ENCODE results near the gene CD276. TPM values are rescaled to one million over a fixed set of nuclear protein-coding genes. Genes with fewer than 3 reads are reported as not detected.

The CD276 gene
- polyA plus RNA-seq, 1 donor from 2014 or later: 70.4 TPM

DNA sequence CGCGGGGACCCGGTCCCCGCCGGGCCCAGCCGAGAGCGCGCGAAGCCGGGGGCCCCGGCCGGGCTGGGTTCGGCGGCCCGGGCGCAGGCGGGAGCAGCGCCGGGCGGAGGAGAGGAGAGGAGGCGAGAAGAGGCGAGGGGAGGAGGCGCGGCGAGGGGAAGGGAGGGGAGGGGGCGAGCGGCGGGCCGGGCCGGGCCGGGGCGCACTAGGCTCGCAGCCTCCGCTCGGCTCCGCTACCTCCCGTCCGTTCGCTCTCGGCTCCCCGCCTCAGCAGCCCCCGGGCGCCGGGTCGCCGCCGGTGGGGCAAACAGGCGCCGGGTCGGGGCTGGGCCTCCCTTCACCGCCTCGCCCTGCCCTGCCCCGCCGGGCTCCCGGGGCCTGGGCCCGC is 68.6 kb downstream of the CD276 start:
- no peak overlapping the region for H3K4me2 ChIP-seq (ENCODE audit: low read length)
- TF ChIP-seq SMC3 (conservative IDR thresholded peaks at IDR 0.05; ENCODE audit: poor library complexity): no peak
- no peak for TF ChIP-seq CTCF (IDR thresholded peaks at IDR 0.05; ENCODE audit: poor library complexity, severe bottlenecking)
- TF ChIP-seq RAD21 (conservative IDR thresholded peaks at IDR 0.05): no peak
- no peak for TF ChIP-seq MXI1 (conservative IDR thresholded peaks at IDR 0.05; ENCODE audit: poor library complexity, severe bottlenecking)
- no peak for TF ChIP-seq POLR2AphosphoS5 (IDR thresholded peaks at IDR 0.05)
- TF ChIP-seq EZH2 (IDR thresholded peaks at IDR 0.05; ENCODE audit: borderline replicate concordance, insufficient read depth, low read length, poor library complexity, severe bottlenecking): no peak
- TF ChIP-seq TAF1 (IDR thresholded peaks at IDR 0.05; ENCODE audit: low read depth): no peak
- no peak for TF ChIP-seq EP300 (conservative IDR thresholded peaks at IDR 0.05; ENCODE audit: poor library complexity, severe bottlenecking)
- TF ChIP-seq, protein P1, sequence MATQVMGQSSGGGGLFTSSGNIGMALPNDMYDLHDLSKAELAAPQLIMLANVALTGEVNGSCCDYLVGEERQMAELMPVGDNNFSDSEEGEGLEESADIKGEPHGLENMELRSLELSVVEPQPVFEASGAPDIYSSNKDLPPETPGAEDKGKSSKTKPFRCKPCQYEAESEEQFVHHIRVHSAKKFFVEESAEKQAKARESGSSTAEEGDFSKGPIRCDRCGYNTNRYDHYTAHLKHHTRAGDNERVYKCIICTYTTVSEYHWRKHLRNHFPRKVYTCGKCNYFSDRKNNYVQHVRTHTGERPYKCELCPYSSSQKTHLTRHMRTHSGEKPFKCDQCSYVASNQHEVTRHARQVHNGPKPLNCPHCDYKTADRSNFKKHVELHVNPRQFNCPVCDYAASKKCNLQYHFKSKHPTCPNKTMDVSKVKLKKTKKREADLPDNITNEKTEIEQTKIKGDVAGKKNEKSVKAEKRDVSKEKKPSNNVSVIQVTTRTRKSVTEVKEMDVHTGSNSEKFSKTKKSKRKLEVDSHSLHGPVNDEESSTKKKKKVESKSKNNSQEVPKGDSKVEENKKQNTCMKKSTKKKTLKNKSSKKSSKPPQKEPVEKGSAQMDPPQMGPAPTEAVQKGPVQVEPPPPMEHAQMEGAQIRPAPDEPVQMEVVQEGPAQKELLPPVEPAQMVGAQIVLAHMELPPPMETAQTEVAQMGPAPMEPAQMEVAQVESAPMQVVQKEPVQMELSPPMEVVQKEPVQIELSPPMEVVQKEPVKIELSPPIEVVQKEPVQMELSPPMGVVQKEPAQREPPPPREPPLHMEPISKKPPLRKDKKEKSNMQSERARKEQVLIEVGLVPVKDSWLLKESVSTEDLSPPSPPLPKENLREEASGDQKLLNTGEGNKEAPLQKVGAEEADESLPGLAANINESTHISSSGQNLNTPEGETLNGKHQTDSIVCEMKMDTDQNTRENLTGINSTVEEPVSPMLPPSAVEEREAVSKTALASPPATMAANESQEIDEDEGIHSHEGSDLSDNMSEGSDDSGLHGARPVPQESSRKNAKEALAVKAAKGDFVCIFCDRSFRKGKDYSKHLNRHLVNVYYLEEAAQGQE (IDR thresholded peaks at IDR 0.05; ENCODE audit: borderline replicate concordance): no peak
- H4K20me1 ChIP-seq (ENCODE audit: insufficient read depth): no peaks in the 10 kb centered on the region
- no peaks in the 10 kb centered on the region for H3K79me2 ChIP-seq (replicated peaks; ENCODE audit: insufficient read depth, low read length)
- peak overlapping the region; percentile 89 for H3K4me3 ChIP-seq (ENCODE audit: low read length)
- H3K27ac ChIP-seq (ENCODE audit: low read length): no peak overlapping the region
- peak overlapping the region; percentile 73 for H3K9ac ChIP-seq (ENCODE audit: low read length)
- no peak overlapping the region for H2AFZ ChIP-seq (ENCODE audit: low read depth, low read length)
- peaks cover 15% of the 10 kb centered on the region for H3K27me3 ChIP-seq (ENCODE audit: insufficient read depth, low read depth, low read length)
- no peaks in the 10 kb centered on the region for H3F3A ChIP-seq (ENCODE audit: insufficient read depth, low read length, poor library complexity, severe bottlenecking)
- H3K36me3 ChIP-seq (ENCODE audit: insufficient read depth, low read length): no peaks in the 10 kb centered on the region
- H3K9me2 ChIP-seq (ENCODE audit: insufficient read depth, low read length): no peaks in the 10 kb centered on the region
- H3K9me3 ChIP-seq (ENCODE audit: low read length): no peaks in the 10 kb centered on the region

DNA sequence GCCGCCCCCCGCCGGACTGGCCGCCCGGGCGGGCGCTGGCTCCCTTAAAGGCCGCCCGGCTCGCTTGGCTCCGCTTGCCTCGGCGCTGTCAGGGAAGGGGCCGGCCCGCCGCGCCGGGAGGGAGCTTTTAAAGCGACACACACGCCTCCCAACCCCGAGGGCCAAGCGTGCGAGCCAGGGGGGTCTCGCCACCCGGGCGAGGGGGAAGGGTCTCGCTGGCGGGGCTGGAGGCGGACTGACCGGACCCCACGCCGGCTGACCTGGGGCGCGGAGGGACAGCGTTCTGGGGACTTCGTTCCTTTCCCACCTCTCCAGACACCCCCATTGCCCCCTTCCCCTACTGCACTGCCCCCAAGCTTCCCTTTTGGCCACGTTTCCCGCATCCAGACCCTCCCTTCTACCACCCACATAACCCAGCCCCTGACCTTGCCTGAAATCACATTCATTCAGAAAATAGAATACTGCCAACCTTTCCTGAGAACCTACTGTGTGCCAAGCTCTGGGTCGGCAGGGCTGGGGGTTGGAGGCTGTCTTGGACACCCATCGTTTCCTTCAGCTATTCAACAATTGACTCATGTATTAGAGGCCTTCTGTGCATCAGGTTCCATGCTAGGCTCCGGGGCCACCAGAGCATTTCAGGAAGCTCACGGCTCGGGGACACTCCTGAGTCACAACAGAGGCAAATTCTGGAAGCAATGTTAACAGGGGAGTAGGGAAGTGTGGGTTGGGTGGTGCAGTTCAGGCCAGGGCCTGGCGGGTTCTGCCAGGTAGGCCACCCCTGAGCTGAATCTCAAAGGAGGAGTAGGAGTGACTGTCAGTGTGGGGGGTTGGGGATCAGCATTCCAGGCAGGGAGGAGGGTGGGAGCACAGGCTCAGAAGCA is 69.3 kb downstream of the CD276 start, which contains the start of gene INSYN1:
Gene INSYN1, minus strand, starts transcription at position 102 of the 881 bp plus-strand sequence. CDS start 2,221 bp downstream, outside the sequence.
- Histone ChIP-seq H3F3A (ENCODE audit: insufficient read depth, low read length, poor library complexity, severe bottlenecking) (no peaks in the 10 kb centered on the region), H3K27me3 (ENCODE audit: insufficient read depth, low read depth, low read length) (peaks cover 15% of the 10 kb centered on the region), H4K20me1 (ENCODE audit: insufficient read depth) (no peaks in the 10 kb centered on the region), H3K9me2 (ENCODE audit: insufficient read depth, low read length) (no peaks in the 10 kb centered on the region), H3K9ac (ENCODE audit: low read length) (peak within 1 kb of the TSS; percentile 73), H3K4me2 (ENCODE audit: low read length) (peak within 1 kb of the TSS; percentile 51), H3K9me3 (ENCODE audit: low read length) (no peaks in the 10 kb centered on the region), H2AFZ (ENCODE audit: low read depth, low read length) (peak within 1 kb of the TSS; percentile 21), H3K79me2 (replicated peaks; ENCODE audit: insufficient read depth, low read length) (no peaks in the 10 kb centered on the region), H3K36me3 (ENCODE audit: insufficient read depth, low read length) (no peaks in the 10 kb centered on the region), H3K4me3 (ENCODE audit: low read length) (peak within 1 kb of the TSS; percentile 89), H3K27ac (ENCODE audit: low read length) (no peak within 1 kb of the TSS)
- TF ChIP-seq RAD21 (conservative IDR thresholded peaks at IDR 0.05) (no peak), EP300 (conservative IDR thresholded peaks at IDR 0.05; ENCODE audit: poor library complexity, severe bottlenecking) (no peak), POLR2AphosphoS5 (IDR thresholded peaks at IDR 0.05) (peak; percentile 13)
